Hematopoietic multipotent progenitor cell treated with erythropoietin and hydrocortisone succinate and interleukin-3 and kit ligand, for 6 days (in vitro differentiated cells): ENCODE measurements around the gene KLK5.
A peak's percentile ranks its signal among the peaks of the same experiment; 100 is the strongest.
"Not testable (repeated sequence)": the region's sequence is repeated elsewhere in the genome, so short reads cannot be mapped to it uniquely, and the experiment has no call there.

ENCODE experiments used
- DNase-seq: peaks from one replicate; pipeline ENCODE4 v3.0.0-alpha.2; 2015

KLK5 gene

GRCh38 chr19:50921426-50922316 lies 31.2 kb downstream of the KLK5 start:
- no peak for DNase-seq

GRCh38 chr19:50916069-50916468 lies 36.8 kb downstream of the KLK5 start:
- DNase-seq = no peak

GRCh38 chr19:50912727-50913716 lies 39.8 kb downstream of the KLK5 start:
- DNase-seq = no peak

GRCh38 chr19:50912102-50912599 lies 40.7 kb downstream of the KLK5 start:
- DNase-seq = no peak

GRCh38 chr19:50911206-50912101 lies 41.4 kb downstream of the KLK5 start, which contains the start of gene KLK4:
Gene KLK4 (minus strand): TSS chr19:50911395. CDS start chr19:50910738, 657 bp downstream.
- no peak for DNase-seq

- DNase-seq = no peak
Measured at GRCh38 chr19:50910722-50911121, 42.1 kb downstream of the KLK5 start.

GRCh38 chr19:50909240-50910070 lies 43.4 kb downstream of the KLK5 start:
- peak; percentile 70 for DNase-seq

GRCh38 chr19:50908336-50908735 lies 44.5 kb downstream of the KLK5 start:
- DNase-seq = no peak

- peak; percentile 78 for DNase-seq
Measured at GRCh38 chr19:50906217-50906616, 46.6 kb downstream of the KLK5 start.

GRCh38 chr19:50902640-50903039 lies 50.2 kb downstream of the KLK5 start:
- no peak for DNase-seq

- DNase-seq = no peak
Measured at GRCh38 chr19:50899569-50899968, 53.3 kb downstream of the KLK5 start.

GRCh38 chr19:50898018-50898417 lies 54.8 kb downstream of the KLK5 start:
- DNase-seq = no peak

- no peak for DNase-seq
Measured at GRCh38 chr19:50897612-50898011, 55.2 kb downstream of the KLK5 start.

GRCh38 chr19:50897191-50897607 lies 55.6 kb downstream of the KLK5 start:
- no peak for DNase-seq

GRCh38 chr19:50896591-50897190 lies 56.1 kb downstream of the KLK5 start:
- DNase-seq = peak; percentile 59

GRCh38 chr19:50896089-50896590 lies 56.7 kb downstream of the KLK5 start:
- DNase-seq = not testable (repeated sequence)

GRCh38 chr19:50894478-50895356 lies 58.1 kb downstream of the KLK5 start:
- DNase-seq = no peak
